Activated T-helper 1 cell treated with Interleukin-2 at 50 U/mL for 16 hours (primary cell): ENCODE measurements around the gene ZIC1.

ENCODE experiments used
- DNase-seq: peaks from one replicate; pipeline ENCODE4 v3.0.0-alpha.2; 2020; ENCODE audit warnings: low read depth

ZIC1 gene

GRCh38 chr3:147409143-147410115 lies at the start of gene ZIC1:
TSS of gene ZIC1 (plus strand) at chr3:147409365. CDS start at chr3:147410113, 748 bp downstream.
- no peak for DNase-seq

- no peak for DNase-seq
Observed at GRCh38 chr3:147360051-147360439, 49.1 kb upstream of the ZIC1 start.

- DNase-seq, result no peak
Observed at GRCh38 chr3:147360646-147361453, 48.3 kb upstream of the ZIC1 start.

- no peak for DNase-seq
Observed at GRCh38 chr3:147361454-147362420, 47.4 kb upstream of the ZIC1 start.

- DNase-seq, result no peak
Observed at GRCh38 chr3:147364771-147365170, 44.4 kb upstream of the ZIC1 start.

- no peak for DNase-seq
Observed at GRCh38 chr3:147365196-147366115, 43.7 kb upstream of the ZIC1 start.

GRCh38 chr3:147367676-147368075 lies 41.5 kb upstream of the ZIC1 start:
- DNase-seq, result no peak

- DNase-seq, result no peak
Observed at GRCh38 chr3:147368151-147368550, 41.0 kb upstream of the ZIC1 start.

- DNase-seq, result no peak
Observed at GRCh38 chr3:147368561-147369221, 40.5 kb upstream of the ZIC1 start.

- no peak for DNase-seq
Observed at GRCh38 chr3:147369231-147369630, 39.9 kb upstream of the ZIC1 start.

- no peak for DNase-seq
Observed at GRCh38 chr3:147369661-147370123, 39.5 kb upstream of the ZIC1 start.

- no peak for DNase-seq
Observed at GRCh38 chr3:147370349-147370748, 38.8 kb upstream of the ZIC1 start.

GRCh38 chr3:147371140-147371539 lies 38.0 kb upstream of the ZIC1 start:
- DNase-seq, result no peak

- no peak for DNase-seq
Observed at GRCh38 chr3:147371771-147372340, 37.3 kb upstream of the ZIC1 start.

- no peak for DNase-seq
Observed at GRCh38 chr3:147372525-147373027, 36.6 kb upstream of the ZIC1 start.

GRCh38 chr3:147373301-147373700 lies 35.9 kb upstream of the ZIC1 start:
- DNase-seq, result no peak

- no peak for DNase-seq
Observed at GRCh38 chr3:147377412-147378367, 31.5 kb upstream of the ZIC1 start.

GRCh38 chr3:147379651-147380050 lies 29.5 kb upstream of the ZIC1 start:
- DNase-seq, result no peak
